Calu3 (cell line): ENCODE measurements around the gene DOK5. TPM values are rescaled to one million over a fixed set of nuclear protein-coding genes. Genes with fewer than 3 reads are reported as not detected.

Source experiments
- BruUV-seq: library from RNA; stranded (reverse); fragments of 400-500 nt; replicated peaks from 2 replicates; lab custom pipeline; 2021; lab: Mats Ljungman, UMichigan
- CTCF ChIA-PET: fragments of 300-600 bp; sonication (Branson Sonifier 250); formaldehyde crosslinking; loops from one replicate; lab custom pipeline; 2022; ENCODE audit warnings: antibody characterized with exemption; lab: Charles Lee
- DNase-seq: peaks from one replicate; pipeline ENCODE4 v3.0.0; 2022
- H3K27ac Mint-ChIP-seq: one replicate; pipeline ENCODE4 v1.8.0; 2022; ENCODE audit warnings: mixed read lengths; ENCODE audit not compliant: unreplicated experiment
- H3K27me3 Mint-ChIP-seq: one replicate; pipeline ENCODE4 v1.8.0; 2022; ENCODE audit warnings: mixed read lengths; ENCODE audit not compliant: unreplicated experiment
- H3K36me3 Mint-ChIP-seq: one replicate; pipeline ENCODE4 v1.8.0; 2022; ENCODE audit warnings: mild to moderate bottlenecking, moderate library complexity, mixed read lengths; ENCODE audit not compliant: insufficient read depth, unreplicated experiment
- H3K4me1 Mint-ChIP-seq: one replicate; pipeline ENCODE4 v1.8.0; 2022; ENCODE audit warnings: mild to moderate bottlenecking, low read depth, mixed read lengths; ENCODE audit not compliant: unreplicated experiment
- H3K4me3 Mint-ChIP-seq: one replicate; pipeline ENCODE4 v1.8.0; 2022; ENCODE audit warnings: mild to moderate bottlenecking, low read depth, moderate library complexity, mixed read lengths; ENCODE audit not compliant: unreplicated experiment
- H3K9me3 Mint-ChIP-seq: one replicate; pipeline ENCODE4 v1.8.0; 2022; ENCODE audit warnings: low read depth, mixed read lengths; ENCODE audit not compliant: unreplicated experiment
- intact Hi-C: fragments of 100-400 bp; cut with micrococcal nuclease; formaldehyde crosslinking; loops from one replicate; pipeline ENCODE4 v1.10.0; 2022; ENCODE audit not compliant: unreplicated experiment
- total RNA-seq: library from RNA; stranded (reverse); gene quantifications from 2 replicates; pipeline ENCODE4 v1.2.3, GENCODE V29; 2022
- TF ChIP-seq, protein P1 (sequence below): fragments of 200-600 bp; IDR thresholded peaks from one replicate; pipeline ENCODE4 v1.8.0; 2022; ENCODE audit warnings: antibody characterized with exemption; ENCODE audit not compliant: unreplicated experiment

DOK5 gene
- total RNA-seq, 1 experiment from 2014 or later: 0.17 TPM

DNA sequence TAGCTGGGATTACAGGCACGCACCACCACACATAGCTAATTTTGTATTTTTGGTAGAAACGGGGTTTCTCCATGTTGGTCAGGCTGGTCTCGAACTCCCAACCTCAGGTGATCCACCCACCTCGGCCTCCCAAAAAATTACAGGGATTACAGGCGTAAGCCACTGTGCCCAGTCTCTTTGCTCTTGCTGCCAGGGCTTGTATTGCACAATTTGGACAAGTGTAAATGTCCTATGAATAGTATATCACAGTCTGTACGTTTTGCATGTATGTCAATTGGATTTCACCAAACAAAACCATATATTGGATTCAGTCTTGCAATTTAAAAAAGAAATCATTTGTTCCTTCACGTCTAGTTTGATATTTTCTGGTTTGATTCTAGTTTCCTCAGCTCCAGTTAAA is 2.1 kb upstream of the DOK5 start:
- Mint-ChIP-seq H3K4me3 (no peak overlapping the region), H3K4me1 (no peaks in the 10 kb centered on the region), H3K27ac (no peak overlapping the region), H3K36me3 (peaks cover 9% of the 10 kb centered on the region), H3K9me3 (peaks cover 2% of the 10 kb centered on the region), H3K27me3 (peaks cover 56% of the 10 kb centered on the region)
- intact Hi-C loops: no loop called here
- no peak for DNase-seq
- BruUV-seq: no TSS peak
- TF ChIP-seq, protein P1, sequence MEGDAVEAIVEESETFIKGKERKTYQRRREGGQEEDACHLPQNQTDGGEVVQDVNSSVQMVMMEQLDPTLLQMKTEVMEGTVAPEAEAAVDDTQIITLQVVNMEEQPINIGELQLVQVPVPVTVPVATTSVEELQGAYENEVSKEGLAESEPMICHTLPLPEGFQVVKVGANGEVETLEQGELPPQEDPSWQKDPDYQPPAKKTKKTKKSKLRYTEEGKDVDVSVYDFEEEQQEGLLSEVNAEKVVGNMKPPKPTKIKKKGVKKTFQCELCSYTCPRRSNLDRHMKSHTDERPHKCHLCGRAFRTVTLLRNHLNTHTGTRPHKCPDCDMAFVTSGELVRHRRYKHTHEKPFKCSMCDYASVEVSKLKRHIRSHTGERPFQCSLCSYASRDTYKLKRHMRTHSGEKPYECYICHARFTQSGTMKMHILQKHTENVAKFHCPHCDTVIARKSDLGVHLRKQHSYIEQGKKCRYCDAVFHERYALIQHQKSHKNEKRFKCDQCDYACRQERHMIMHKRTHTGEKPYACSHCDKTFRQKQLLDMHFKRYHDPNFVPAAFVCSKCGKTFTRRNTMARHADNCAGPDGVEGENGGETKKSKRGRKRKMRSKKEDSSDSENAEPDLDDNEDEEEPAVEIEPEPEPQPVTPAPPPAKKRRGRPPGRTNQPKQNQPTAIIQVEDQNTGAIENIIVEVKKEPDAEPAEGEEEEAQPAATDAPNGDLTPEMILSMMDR: no peak
- CTCF ChIA-PET: no interaction called here

DNA sequence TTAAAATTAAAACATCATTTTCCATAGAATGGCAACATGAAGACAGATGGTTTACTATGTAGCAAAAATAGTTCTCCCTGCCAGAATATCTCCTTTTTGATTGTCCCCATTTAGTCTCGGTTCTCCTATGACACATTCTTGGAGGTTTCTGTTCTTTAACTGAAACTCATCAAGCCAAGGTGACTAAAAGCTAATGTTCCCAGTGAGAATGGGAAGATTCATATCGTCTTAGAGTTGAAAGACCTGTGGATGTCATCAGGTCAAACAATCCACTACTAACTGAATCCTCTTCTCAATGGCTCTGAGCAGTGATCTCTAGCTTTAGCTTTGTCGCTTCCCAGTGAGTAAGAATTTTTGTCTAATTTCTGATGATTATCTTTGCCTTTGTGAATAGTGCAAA is 1.3 kb upstream of the DOK5 start:
- BruUV-seq: no TSS peak
- Mint-ChIP-seq H3K27me3 (peaks cover 55% of the 10 kb centered on the region), H3K27ac (no peak overlapping the region), H3K36me3 (peaks cover 9% of the 10 kb centered on the region), H3K4me1 (no peaks in the 10 kb centered on the region), H3K9me3 (peaks cover 2% of the 10 kb centered on the region), H3K4me3 (no peak overlapping the region)
- no peak for DNase-seq
- intact Hi-C loops: no loop called here
- CTCF ChIA-PET: no interaction called here
- TF ChIP-seq, protein P1: no peak

DNA sequence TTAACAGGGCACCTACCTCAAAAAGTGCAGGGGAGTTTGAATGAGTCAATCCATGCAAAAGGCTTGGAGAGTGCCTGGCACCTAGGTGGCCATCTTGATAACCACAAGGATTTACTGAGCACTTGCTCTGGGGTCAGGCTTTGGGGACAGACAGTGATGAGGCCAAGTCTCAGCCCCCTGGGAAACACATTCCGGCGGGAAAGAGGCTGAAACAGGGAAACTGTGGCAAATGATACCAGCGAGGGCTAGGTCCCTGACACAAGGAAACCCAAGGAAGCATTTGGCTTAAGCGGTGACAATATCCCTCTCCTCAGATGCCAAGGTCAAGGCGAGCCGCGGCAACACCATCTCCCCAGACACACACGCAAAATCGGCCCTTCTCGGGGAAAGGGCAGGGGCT is 527 bp upstream of the DOK5 start:
- H3K9me3 Mint-ChIP-seq: peaks cover 2% of the 10 kb centered on the region
- peaks cover 9% of the 10 kb centered on the region for H3K36me3 Mint-ChIP-seq
- intact Hi-C loops: loop anchor here (5.0 kb wide), 1 partner anchor 172 kb away; no protein-coding TSS in a partner anchor
- CTCF ChIA-PET: no interaction called here
- no peaks in the 10 kb centered on the region for H3K4me1 Mint-ChIP-seq
- peaks cover 63% of the 10 kb centered on the region for H3K27me3 Mint-ChIP-seq
- DNase-seq: no peak
- TF ChIP-seq, protein P1: no peak
- peak overlapping the region; percentile 71 for H3K4me3 Mint-ChIP-seq
- no TSS peak for BruUV-seq
- no peak overlapping the region for H3K27ac Mint-ChIP-seq

DNA sequence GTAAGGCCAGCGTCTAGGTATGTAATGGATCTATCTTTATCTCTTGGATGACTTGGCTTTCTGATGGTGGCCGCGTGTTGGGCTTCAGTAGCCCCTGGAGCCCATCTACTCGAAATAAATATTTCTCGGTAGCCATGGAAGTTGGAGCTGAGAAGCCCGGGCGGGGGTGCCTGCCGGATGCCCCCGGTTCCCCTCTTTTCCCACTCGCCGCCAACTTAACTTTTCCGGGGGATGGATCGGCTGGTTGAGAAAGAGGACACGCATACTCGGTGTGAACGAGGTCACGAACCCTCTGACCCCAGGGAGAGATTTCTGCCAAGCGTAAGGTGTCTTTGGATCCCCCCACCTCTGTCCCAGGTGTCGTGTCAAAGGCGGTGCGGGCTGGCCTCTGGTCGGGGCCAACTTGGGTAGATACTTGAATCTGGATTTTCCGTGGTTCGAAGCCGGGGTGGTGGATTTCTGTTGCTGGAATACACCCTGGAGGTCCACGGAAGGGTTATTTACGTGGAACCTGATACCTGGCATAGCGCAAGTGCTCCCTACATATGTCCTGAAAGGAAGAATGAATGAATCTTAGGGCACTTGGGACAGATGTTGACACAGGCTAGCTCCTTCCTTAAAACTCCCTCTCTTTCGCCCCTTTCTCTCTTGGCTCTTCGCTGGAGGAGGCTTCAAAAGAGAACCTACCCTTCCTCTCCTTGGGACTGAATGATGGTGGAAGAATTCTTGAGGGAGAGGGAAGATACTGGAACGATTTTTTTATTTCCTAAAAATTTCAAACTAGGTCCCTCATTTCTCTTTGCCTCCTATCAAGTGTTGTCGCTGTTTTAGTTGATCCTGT is 996 bp downstream of the DOK5 start:
- TF ChIP-seq, protein P1: no peak
- Mint-ChIP-seq H3K27me3 (peaks cover 78% of the 10 kb centered on the region), H3K4me1 (no peaks in the 10 kb centered on the region), H3K4me3 (peak overlapping the region; percentile 71), H3K36me3 (peaks cover 9% of the 10 kb centered on the region), H3K9me3 (peaks cover 2% of the 10 kb centered on the region), H3K27ac (no peak overlapping the region)
- BruUV-seq: no TSS peak
- CTCF ChIA-PET: interaction anchor here (0.7 kb wide), 1 partner anchor 184 kb away, joined by 7 read pairs; no protein-coding TSS in a partner anchor
- DNase-seq: no peak
- intact Hi-C loops: loop anchor here (5.0 kb wide), 1 partner anchor 171 kb away; no protein-coding TSS in a partner anchor
